ENCODE results near the gene MDGA2. TPM values are rescaled to one million over a fixed set of nuclear protein-coding genes. Genes with fewer than 3 reads are reported as not detected.
"Not testable (repeated sequence)": the region's sequence is repeated elsewhere in the genome, so short reads cannot be mapped to it uniquely, and the experiment has no call there.

Gene MDGA2
- total RNA-seq, 2 donors from 2014 or later = 0.82 to 8.8 TPM

DNA sequence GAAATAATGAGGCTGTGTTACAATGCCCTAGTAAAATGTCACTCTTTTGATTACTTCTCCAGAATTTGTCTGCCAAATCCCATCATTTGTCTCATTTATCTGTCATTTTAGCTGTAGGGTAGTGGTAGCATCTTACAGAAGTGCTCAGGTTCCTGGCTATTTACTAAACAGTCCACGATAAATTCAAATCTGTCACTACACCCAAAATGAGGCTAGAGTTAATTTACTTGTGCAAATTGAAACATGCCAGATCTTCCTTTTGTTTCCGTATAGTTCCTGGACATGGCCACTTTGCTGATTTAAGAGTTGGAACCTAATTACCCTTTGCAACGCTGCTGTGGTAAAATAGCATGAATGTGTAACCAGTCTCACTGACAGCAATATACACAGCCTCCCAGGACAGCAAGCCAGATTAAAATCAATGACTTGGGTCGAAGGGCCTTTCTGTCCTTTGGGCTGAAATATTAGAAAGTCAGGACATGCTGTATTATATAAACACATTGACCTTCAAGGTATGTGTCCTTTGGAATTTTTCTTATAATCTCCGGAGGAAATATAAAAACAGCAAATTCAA, 485.4 kb downstream of the MDGA2 start:
- H3K4me1 ChIP-seq (ENCODE audit: control insufficient read depth, insufficient read depth, low read length) = no peaks in the 10 kb centered on the region
- Mint-ChIP-seq H3K27ac (no peak overlapping the region), H3K36me3 (ENCODE audit: low read depth) (no peaks in the 10 kb centered on the region), H3K9me3 (no peaks in the 10 kb centered on the region), H3K4me3 (no peak overlapping the region), H3K4me1 (peaks cover 9% of the 10 kb centered on the region), H3K27me3 (ENCODE audit: insufficient read depth) (no peaks in the 10 kb centered on the region)
- H3K9me3 ChIP-seq (ENCODE audit: control insufficient read depth, low read length) = no peaks in the 10 kb centered on the region
- DNase-seq = no peak
- 90 to 93% methylated on average over 2 to 5 of the region's 5 CpGs for WGBS, 2 experiments (ENCODE audit: insufficient coverage in 1 of 2, insufficient read length in 1 of 2)
- H3K27me3 ChIP-seq (ENCODE audit: control insufficient read depth, insufficient read depth, low read length, poor library complexity, severe bottlenecking) = no peaks in the 10 kb centered on the region
- TF ChIP-seq, protein P1, sequence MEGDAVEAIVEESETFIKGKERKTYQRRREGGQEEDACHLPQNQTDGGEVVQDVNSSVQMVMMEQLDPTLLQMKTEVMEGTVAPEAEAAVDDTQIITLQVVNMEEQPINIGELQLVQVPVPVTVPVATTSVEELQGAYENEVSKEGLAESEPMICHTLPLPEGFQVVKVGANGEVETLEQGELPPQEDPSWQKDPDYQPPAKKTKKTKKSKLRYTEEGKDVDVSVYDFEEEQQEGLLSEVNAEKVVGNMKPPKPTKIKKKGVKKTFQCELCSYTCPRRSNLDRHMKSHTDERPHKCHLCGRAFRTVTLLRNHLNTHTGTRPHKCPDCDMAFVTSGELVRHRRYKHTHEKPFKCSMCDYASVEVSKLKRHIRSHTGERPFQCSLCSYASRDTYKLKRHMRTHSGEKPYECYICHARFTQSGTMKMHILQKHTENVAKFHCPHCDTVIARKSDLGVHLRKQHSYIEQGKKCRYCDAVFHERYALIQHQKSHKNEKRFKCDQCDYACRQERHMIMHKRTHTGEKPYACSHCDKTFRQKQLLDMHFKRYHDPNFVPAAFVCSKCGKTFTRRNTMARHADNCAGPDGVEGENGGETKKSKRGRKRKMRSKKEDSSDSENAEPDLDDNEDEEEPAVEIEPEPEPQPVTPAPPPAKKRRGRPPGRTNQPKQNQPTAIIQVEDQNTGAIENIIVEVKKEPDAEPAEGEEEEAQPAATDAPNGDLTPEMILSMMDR (conservative IDR thresholded peaks at IDR 0.05) = no peak
- no peak overlapping the region for H3K4me3 ChIP-seq (ENCODE audit: low read length)
- H3K9ac ChIP-seq (ENCODE audit: extremely low read depth, low read length, poor library complexity, severe bottlenecking) = no peak overlapping the region
- H3K27ac ChIP-seq (ENCODE audit: low read depth, low read length) = no peak overlapping the region
- no peaks in the 10 kb centered on the region for H3K36me3 ChIP-seq (ENCODE audit: control insufficient read depth, insufficient read depth, low read length)

DNA sequence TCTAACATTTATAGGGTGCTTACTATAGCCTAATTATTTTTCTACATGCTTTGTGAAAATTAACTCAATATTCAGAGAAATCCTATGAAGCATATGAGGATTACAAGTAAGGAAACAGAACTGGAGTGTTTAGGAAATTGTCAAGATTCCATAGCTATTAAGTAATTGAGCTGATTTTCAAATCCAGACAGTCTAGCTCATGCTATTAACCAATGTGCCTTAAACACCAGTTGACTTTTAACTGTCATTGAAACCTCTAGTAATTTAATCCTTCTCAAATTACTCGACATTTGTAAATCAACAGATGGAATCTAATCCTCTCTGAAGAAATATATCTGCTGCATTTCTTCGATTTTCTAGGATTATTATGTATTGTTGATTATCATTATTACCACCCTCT, 488.9 kb downstream of the MDGA2 start:
- Histone ChIP-seq H3K27ac (ENCODE audit: low read depth, low read length) (no peak overlapping the region), H3K36me3 (ENCODE audit: control insufficient read depth, insufficient read depth, low read length) (no peaks in the 10 kb centered on the region), H3K27me3 (ENCODE audit: control insufficient read depth, insufficient read depth, low read length, poor library complexity, severe bottlenecking) (no peaks in the 10 kb centered on the region), H3K9ac (ENCODE audit: extremely low read depth, low read length, poor library complexity, severe bottlenecking) (no peak overlapping the region), H3K4me3 (ENCODE audit: low read length) (no peak overlapping the region), H3K4me1 (ENCODE audit: control insufficient read depth, insufficient read depth, low read length) (no peaks in the 10 kb centered on the region), H3K9me3 (ENCODE audit: control insufficient read depth, low read length) (no peaks in the 10 kb centered on the region)
- Mint-ChIP-seq H3K4me3 (no peak overlapping the region), H3K27ac (no peak overlapping the region), H3K27me3 (ENCODE audit: insufficient read depth) (no peaks in the 10 kb centered on the region), H3K9me3 (no peaks in the 10 kb centered on the region), H3K36me3 (ENCODE audit: low read depth) (no peaks in the 10 kb centered on the region), H3K4me1 (no peaks in the 10 kb centered on the region)
- no peak for DNase-seq
- WGBS, 2 experiments (ENCODE audit: insufficient coverage in 1 of 2, insufficient read length in 1 of 2) = 67 to 91% methylated on average over 1 of the region's 2 CpGs
- TF ChIP-seq, protein P1 (conservative IDR thresholded peaks at IDR 0.05) = no peak

DNA sequence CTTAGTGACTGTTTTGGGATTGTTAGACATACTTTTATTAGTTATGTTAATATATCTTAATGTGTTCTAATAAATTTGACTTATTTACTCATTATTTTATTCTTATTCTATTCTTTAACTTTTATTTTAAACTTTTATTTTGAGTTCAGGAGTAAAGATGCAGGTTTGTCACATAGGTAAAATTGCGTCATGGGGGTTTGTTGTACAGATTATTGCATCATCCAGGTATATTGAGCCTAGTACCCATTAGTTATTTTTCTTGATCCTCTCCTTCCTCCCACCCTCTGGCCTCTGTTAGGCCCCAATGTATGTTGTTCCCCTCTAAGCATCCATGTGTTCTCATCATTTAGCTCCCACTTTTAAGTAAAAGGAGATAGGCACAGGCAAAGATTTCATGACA, 495.5 kb downstream of the MDGA2 start:
- no peaks in the 10 kb centered on the region for H3K36me3 Mint-ChIP-seq (ENCODE audit: low read depth)
- H3K9me3 Mint-ChIP-seq = peaks cover 9% of the 10 kb centered on the region
- Histone ChIP-seq H3K36me3 (ENCODE audit: control insufficient read depth, insufficient read depth, low read length) (no peaks in the 10 kb centered on the region), H3K27ac (ENCODE audit: low read depth, low read length) (no peak overlapping the region), H3K9ac (ENCODE audit: extremely low read depth, low read length, poor library complexity, severe bottlenecking) (no peak overlapping the region), H3K4me1 (ENCODE audit: control insufficient read depth, insufficient read depth, low read length) (no peaks in the 10 kb centered on the region), H3K27me3 (ENCODE audit: control insufficient read depth, insufficient read depth, low read length, poor library complexity, severe bottlenecking) (no peaks in the 10 kb centered on the region), H3K4me3 (ENCODE audit: low read length) (no peak overlapping the region), H3K9me3 (ENCODE audit: control insufficient read depth, low read length) (no peaks in the 10 kb centered on the region)
- H3K4me3 Mint-ChIP-seq = no peak overlapping the region
- DNase-seq = no peak
- WGBS, 2 experiments (ENCODE audit: insufficient coverage in 1 of 2, insufficient read length in 1 of 2) = 100% methylated on average over 1 of the region's 1 CpG; no CpG with 5 or more reads in 1 of the 2 experiments
- no peak overlapping the region for H3K27ac Mint-ChIP-seq
- TF ChIP-seq, protein P1 (conservative IDR thresholded peaks at IDR 0.05) = no peak
- no peaks in the 10 kb centered on the region for H3K4me1 Mint-ChIP-seq
- no peaks in the 10 kb centered on the region for H3K27me3 Mint-ChIP-seq (ENCODE audit: insufficient read depth)

DNA sequence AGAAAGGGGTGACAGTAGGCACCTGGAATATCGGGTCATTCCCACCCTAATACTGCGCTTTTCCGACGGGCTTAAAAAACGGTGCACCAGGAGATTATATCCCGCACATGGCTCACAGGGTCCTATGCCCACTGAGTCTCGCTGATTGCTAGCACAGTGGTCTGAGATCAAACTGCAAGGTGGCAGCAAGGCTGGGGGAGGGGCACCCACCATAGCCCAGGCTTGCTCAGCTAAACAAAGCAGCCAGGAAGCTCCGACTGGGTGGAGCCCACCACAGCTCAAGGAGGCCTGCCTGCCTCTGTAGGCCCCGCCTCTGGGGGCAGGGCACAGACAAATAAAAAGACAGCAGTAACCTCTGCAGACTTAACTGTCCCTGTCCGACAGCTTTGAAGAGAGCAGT, 503.5 kb downstream of the MDGA2 start:
- H3K27ac Mint-ChIP-seq; H3K4me1 ChIP-seq (ENCODE audit: control insufficient read depth, insufficient read depth, low read length); H3K36me3 ChIP-seq (ENCODE audit: control insufficient read depth, insufficient read depth, low read length); H3K36me3 Mint-ChIP-seq (ENCODE audit: low read depth); H3K27me3 Mint-ChIP-seq (ENCODE audit: insufficient read depth); H3K4me1 Mint-ChIP-seq; H3K27me3 ChIP-seq (ENCODE audit: control insufficient read depth, insufficient read depth, low read length, poor library complexity, severe bottlenecking); H3K4me3 Mint-ChIP-seq; DNase-seq; H3K9ac ChIP-seq (ENCODE audit: extremely low read depth, low read length, poor library complexity, severe bottlenecking); H3K27ac ChIP-seq (ENCODE audit: low read depth, low read length): not testable (repeated sequence)
- peaks cover 17% of the 10 kb centered on the region for H3K9me3 ChIP-seq (ENCODE audit: control insufficient read depth, low read length)
- peaks cover 38% of the 10 kb centered on the region for H3K9me3 Mint-ChIP-seq
- peak overlapping the region; percentile 29 for H3K4me3 ChIP-seq (ENCODE audit: low read length)
- WGBS, 2 experiments (ENCODE audit: insufficient coverage in 1 of 2, insufficient read length in 1 of 2) = 92 to 97% methylated on average over 4 to 10 of the region's 10 CpGs
